GM13976 (cell line): Measurements from ENCODE around the gene ITGB6.
"Not testable (repeated sequence)": the region's sequence is repeated elsewhere in the genome, so short reads cannot be mapped to it uniquely, and the experiment has no call there.

ENCODE experiments used
- DNase-seq: peaks from one replicate; pipeline ENCODE4 v3.0.0; 2012; ENCODE audit warnings: low spot score
- CTCF ChIP-seq: IDR thresholded peaks from 2 replicates; pipeline ENCODE4 v1.5.1; 2012; ENCODE audit warnings: borderline replicate concordance, mild to moderate bottlenecking; ENCODE audit not compliant: insufficient read depth; ENCODE audit errors: extremely low read depth, missing control alignments, control extremely low read depth
- in situ Hi-C: fragments of 300-500 bp; cut with MboI; formaldehyde crosslinking; loops from one replicate; pipeline ENCODE4 v1.12.0; 2022; ENCODE audit warnings: low sequenced_read_pairs, mixed read lengths, inconsistent platforms; ENCODE audit not compliant: unreplicated experiment

Gene ITGB6

GRCh38 chr2:160197587-160197986 is 2.5 kb downstream of the ITGB6 start:
- TF ChIP-seq CTCF, result no peak

GRCh38 chr2:160194946-160195345 is 5.1 kb downstream of the ITGB6 start:
- no peak for DNase-seq
- in situ Hi-C loops, result no loop called here
- TF ChIP-seq CTCF, result no peak

More at GRCh38 chr2:160197587-160197986, 2.5 kb downstream of the ITGB6 start:
- in situ Hi-C loops, result no loop called here
- DNase-seq, result no peak

GRCh38 chr2:160194351-160194750 is 5.7 kb downstream of the ITGB6 start:
- TF ChIP-seq CTCF, result no peak
- in situ Hi-C loops, result no loop called here
- no peak for DNase-seq

- DNase-seq, in situ Hi-C loops: not testable (repeated sequence)
Measured at GRCh38 chr2:160181146-160181836, 18.8 kb downstream of the ITGB6 start.

- in situ Hi-C loops, DNase-seq: not testable (repeated sequence)
Measured at GRCh38 chr2:160180690-160181089, 19.4 kb downstream of the ITGB6 start.

- in situ Hi-C loops, result no loop called here
- no peak for TF ChIP-seq CTCF
- no peak for DNase-seq
Measured at GRCh38 chr2:160180172-160180571, 19.9 kb downstream of the ITGB6 start.

GRCh38 chr2:160175169-160176134 is 24.6 kb downstream of the ITGB6 start:
- DNase-seq, result no peak
- no peak for TF ChIP-seq CTCF
- in situ Hi-C loops, result no loop called here

- no peak for TF ChIP-seq CTCF
- DNase-seq, result no peak
- in situ Hi-C loops, result no loop called here
Measured at GRCh38 chr2:160174322-160174721, 25.8 kb downstream of the ITGB6 start.
